PFSK-1 (cell line): ENCODE data around the gene CTTNBP2.

ENCODE experiments used
- FOXP2 ChIP-seq: optimal IDR thresholded peaks from 2 replicates; pipeline ENCODE3; 2011; ENCODE audit warnings: borderline replicate concordance, control low read depth, inconsistent platforms; ENCODE audit not compliant: insufficient read depth; ENCODE audit errors: extremely low read length, extremely low read depth
- POLR2AphosphoS5 ChIP-seq: IDR thresholded peaks from 2 replicates; pipeline ENCODE4 v1.6.1; 2012; ENCODE audit warnings: low read depth, mild to moderate bottlenecking, control low read depth, low read length, moderate library complexity
- SIN3A ChIP-seq: IDR thresholded peaks from 2 replicates; pipeline ENCODE4 v1.6.1; 2012; ENCODE audit warnings: mild to moderate bottlenecking, low read length, moderate library complexity, borderline replicate concordance; ENCODE audit not compliant: insufficient read depth
- TAF1 ChIP-seq: IDR thresholded peaks from 2 replicates; pipeline ENCODE4 v1.6.1; 2012; ENCODE audit warnings: low read length, control low read depth, borderline replicate concordance; ENCODE audit not compliant: insufficient read depth
- TF ChIP-seq, protein P1 (sequence below), 2 experiments: IDR thresholded peaks; 2 replicates each; pipeline versions ENCODE4 v1.6.1 to v1.8.0; 2011 to 2012; ENCODE audit warnings: low read depth in 2 of 2, low read length in 2 of 2, control low read depth in 1 of 2, inconsistent platforms in 1 of 2, mild to moderate bottlenecking in 1 of 2, moderate library complexity in 1 of 2; ENCODE audit not compliant: insufficient read depth in 1 of 2

Gene CTTNBP2

DNA sequence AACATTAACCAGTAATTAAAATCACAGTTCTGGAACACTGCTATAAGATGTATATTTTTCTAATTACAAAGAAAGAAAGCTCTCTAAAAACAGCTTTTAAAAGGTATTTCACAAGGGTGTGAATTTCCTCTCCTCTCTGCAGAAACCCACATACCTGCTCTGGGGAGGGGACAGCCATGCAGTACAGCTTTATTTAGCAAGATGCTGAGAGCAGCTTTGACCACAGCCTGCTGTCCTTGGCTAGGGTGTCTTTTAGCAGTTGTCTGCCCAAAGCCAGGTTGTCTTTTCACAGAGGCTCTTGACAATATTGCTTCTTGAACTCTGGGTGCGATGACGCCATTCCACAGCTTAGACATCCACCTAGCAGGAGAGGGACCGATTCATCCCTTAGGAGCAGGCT is 148.3 kb downstream of the CTTNBP2 start:
- TF ChIP-seq POLR2AphosphoS5 (no peak), FOXP2 (no peak), TAF1 (no peak), SIN3A (no peak)
- TF ChIP-seq, protein P1, sequence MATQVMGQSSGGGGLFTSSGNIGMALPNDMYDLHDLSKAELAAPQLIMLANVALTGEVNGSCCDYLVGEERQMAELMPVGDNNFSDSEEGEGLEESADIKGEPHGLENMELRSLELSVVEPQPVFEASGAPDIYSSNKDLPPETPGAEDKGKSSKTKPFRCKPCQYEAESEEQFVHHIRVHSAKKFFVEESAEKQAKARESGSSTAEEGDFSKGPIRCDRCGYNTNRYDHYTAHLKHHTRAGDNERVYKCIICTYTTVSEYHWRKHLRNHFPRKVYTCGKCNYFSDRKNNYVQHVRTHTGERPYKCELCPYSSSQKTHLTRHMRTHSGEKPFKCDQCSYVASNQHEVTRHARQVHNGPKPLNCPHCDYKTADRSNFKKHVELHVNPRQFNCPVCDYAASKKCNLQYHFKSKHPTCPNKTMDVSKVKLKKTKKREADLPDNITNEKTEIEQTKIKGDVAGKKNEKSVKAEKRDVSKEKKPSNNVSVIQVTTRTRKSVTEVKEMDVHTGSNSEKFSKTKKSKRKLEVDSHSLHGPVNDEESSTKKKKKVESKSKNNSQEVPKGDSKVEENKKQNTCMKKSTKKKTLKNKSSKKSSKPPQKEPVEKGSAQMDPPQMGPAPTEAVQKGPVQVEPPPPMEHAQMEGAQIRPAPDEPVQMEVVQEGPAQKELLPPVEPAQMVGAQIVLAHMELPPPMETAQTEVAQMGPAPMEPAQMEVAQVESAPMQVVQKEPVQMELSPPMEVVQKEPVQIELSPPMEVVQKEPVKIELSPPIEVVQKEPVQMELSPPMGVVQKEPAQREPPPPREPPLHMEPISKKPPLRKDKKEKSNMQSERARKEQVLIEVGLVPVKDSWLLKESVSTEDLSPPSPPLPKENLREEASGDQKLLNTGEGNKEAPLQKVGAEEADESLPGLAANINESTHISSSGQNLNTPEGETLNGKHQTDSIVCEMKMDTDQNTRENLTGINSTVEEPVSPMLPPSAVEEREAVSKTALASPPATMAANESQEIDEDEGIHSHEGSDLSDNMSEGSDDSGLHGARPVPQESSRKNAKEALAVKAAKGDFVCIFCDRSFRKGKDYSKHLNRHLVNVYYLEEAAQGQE (IDR thresholded peaks at IDR 0.05; ENCODE audit: insufficient read depth in 1 of 2, low read depth in 2 of 2, low read length in 2 of 2) = no peak

DNA sequence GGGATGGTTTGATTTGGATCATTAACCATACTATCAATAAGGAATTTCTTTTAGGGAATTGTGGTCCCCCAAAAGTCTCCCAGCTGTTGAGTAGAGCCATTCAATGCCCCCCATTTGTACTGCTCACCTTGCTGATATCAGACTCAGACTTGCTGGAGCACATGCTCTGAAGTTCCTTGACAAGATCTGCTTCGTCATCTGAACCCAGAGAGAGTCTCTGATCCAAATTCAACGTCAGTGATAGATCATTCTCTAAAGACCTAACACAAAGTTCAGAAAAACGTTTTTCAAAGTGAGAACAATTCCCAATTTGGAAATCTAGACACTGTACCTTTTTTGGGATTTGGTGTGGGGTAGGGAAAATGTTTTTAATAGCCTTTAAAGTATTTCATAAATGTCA is 153.9 kb downstream of the CTTNBP2 start:
- no peak for TF ChIP-seq POLR2AphosphoS5
- TF ChIP-seq TAF1 = no peak
- TF ChIP-seq SIN3A = no peak
- no peak for TF ChIP-seq FOXP2
- TF ChIP-seq, protein P1 (IDR thresholded peaks at IDR 0.05; ENCODE audit: insufficient read depth in 1 of 2, low read depth in 2 of 2, low read length in 2 of 2) = no peak

DNA sequence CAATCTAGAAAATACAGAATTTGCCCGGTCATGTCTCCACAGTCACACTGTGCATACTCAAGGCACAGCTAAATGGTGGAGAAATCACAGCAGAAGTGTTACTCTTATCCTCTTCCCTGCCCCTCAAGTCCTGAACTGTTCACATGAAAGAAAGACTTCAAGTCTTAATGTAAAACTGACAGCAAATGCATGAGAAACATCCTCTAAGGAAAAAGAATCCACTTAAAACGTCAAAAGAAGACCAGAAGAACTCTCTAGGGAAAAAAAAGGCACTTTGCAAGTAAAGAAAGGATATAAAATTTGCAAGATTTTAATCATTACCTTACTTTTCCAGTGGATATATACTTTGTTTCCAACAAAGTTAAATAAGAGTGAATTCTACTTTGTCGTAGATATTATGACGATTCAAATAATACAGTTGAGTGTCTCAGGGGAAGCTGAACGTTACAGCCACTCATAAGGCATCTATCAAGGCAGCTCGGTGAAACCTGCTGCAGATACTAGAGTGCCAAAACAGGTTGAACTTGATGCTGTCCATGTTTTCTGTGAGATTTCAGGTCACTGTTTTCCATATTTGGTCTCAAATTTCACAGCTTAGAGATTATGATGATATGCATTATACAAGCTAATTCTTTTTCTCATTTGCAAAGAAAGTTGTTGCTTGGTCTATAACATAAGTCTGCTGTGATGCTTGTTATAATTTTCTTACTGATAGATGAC is 155.0 kb downstream of the CTTNBP2 start:
- TF ChIP-seq FOXP2 (no peak), POLR2AphosphoS5 (no peak), TAF1 (no peak), SIN3A (no peak)
- TF ChIP-seq, protein P1 (IDR thresholded peaks at IDR 0.05; ENCODE audit: insufficient read depth in 1 of 2, low read depth in 2 of 2, low read length in 2 of 2) = no peak

DNA sequence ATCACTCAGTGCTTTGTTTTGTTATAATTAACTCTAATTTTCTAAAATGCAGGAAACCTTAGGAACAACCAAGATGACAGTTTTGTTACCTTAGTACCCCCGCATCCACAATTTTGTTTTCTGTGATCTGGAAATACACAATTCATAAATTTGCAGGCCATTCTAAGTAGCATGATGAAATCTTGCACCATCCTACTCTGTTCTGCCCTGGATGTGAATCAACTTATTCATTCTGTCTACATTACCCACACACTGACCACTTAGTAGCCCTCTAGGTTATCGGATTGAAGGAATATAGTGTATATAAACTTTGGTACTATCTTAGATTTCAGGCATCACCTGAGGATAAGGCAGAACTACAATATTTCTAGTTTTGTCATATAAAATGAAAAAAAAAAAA is 155.9 kb downstream of the CTTNBP2 start:
- TF ChIP-seq TAF1 (no peak), SIN3A (no peak), FOXP2 (no peak), POLR2AphosphoS5 (no peak)
- TF ChIP-seq, protein P1 (IDR thresholded peaks at IDR 0.05; ENCODE audit: insufficient read depth in 1 of 2, low read depth in 2 of 2, low read length in 2 of 2) = no peak

DNA sequence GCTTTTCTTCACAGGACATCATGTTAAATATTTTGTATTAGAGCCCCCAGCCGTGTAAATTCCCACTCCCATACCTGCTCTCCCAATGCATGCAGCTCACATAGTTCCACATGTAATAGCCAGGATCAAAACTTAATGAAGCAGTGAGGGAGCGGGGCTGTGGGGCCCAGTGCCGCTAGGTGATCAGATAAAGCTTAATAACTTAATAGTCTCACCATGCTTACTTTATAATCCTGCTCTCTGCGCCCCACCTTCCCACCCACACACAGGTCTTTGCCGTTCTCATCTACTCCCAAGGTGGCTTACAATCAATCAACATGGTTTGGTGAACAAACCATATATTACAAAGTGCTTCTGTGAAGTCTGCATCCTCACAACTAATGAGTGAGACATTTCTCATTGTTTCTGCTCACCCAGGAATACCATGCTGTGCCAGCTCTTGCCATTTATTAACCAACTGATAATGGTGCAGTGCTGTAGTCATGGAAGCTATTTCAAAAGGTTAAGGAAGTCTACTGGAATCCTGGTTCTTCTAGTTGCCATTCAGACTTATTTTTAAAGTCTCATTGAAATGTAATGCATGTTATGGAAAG is 156.4 kb downstream of the CTTNBP2 start:
- TF ChIP-seq SIN3A = no peak
- TF ChIP-seq POLR2AphosphoS5 = no peak
- no peak for TF ChIP-seq FOXP2
- no peak for TF ChIP-seq TAF1
- TF ChIP-seq, protein P1 (IDR thresholded peaks at IDR 0.05; ENCODE audit: insufficient read depth in 1 of 2, low read depth in 2 of 2, low read length in 2 of 2) = no peak
